ENCODE measurements around the gene THSD4.

The THSD4 gene

GRCh38 chr15:71753346-71753745 lies 638.1 kb downstream of the THSD4 start:
- DNase-seq (ENCODE audit: low read depth) = no peak

GRCh38 chr15:71754660-71755059 lies 639.4 kb downstream of the THSD4 start:
- DNase-seq (ENCODE audit: low read depth) = no peak

GRCh38 chr15:71755092-71755970 lies 640.1 kb downstream of the THSD4 start:
- DNase-seq (ENCODE audit: low read depth) = no peak

GRCh38 chr15:71756599-71757352 lies 641.5 kb downstream of the THSD4 start:
- DNase-seq (ENCODE audit: low read depth) = no peak

GRCh38 chr15:71757741-71758530 lies 642.7 kb downstream of the THSD4 start:
- no peak for DNase-seq (ENCODE audit: low read depth)

GRCh38 chr15:71758711-71759110 lies 643.4 kb downstream of the THSD4 start:
- no peak for DNase-seq (ENCODE audit: low read depth)

- DNase-seq (ENCODE audit: low read depth) = no peak
These were observed 645.6 kb downstream of the THSD4 start for GRCh38 chr15:71760852-71761251.

- DNase-seq (ENCODE audit: low read depth) = no peak
These were observed 646.4 kb downstream of the THSD4 start for GRCh38 chr15:71761649-71762048.

- DNase-seq (ENCODE audit: low read depth) = no peak
These were observed 652.9 kb downstream of the THSD4 start for GRCh38 chr15:71768184-71768583.

- DNase-seq (ENCODE audit: low read depth) = no peak
These were observed 658.1 kb downstream of the THSD4 start for GRCh38 chr15:71773206-71773859.

GRCh38 chr15:71775856-71776255 lies 660.6 kb downstream of the THSD4 start:
- DNase-seq (ENCODE audit: low read depth) = no peak

- DNase-seq (ENCODE audit: low read depth) = no peak
These were observed 661.0 kb downstream of the THSD4 start for GRCh38 chr15:71776304-71776703.

- no peak for DNase-seq (ENCODE audit: low read depth)
These were observed 662.1 kb downstream of the THSD4 start for GRCh38 chr15:71777216-71777943.

- no peak for DNase-seq (ENCODE audit: low read depth)
These were observed 664.0 kb downstream of the THSD4 start for GRCh38 chr15:71779073-71779797.

GRCh38 chr15:71780115-71780976 lies 665.1 kb downstream of the THSD4 start:
- DNase-seq (ENCODE audit: low read depth) = peak; percentile 14

GRCh38 chr15:71781179-71781964 lies 666.1 kb downstream of the THSD4 start:
- DNase-seq (ENCODE audit: low read depth) = no peak

- DNase-seq (ENCODE audit: low read depth) = no peak
These were observed 666.6 kb downstream of the THSD4 start for GRCh38 chr15:71781965-71782265.

GRCh38 chr15:71782422-71783165 lies 667.3 kb downstream of the THSD4 start:
- DNase-seq (ENCODE audit: low read depth) = no peak
